ENCODE data around the gene NIT1.

GRCh38 chr1:161069241-161069640, 48.7 kb upstream of the NIT1 start:
- TF ChIP-seq CTCF (IDR thresholded peaks at IDR 0.05) (no peak), POLR2A (IDR thresholded peaks at IDR 0.05) (no peak)
